Left renal cortex interstitium (tissue), 4 donors: Measurements from ENCODE around the gene ZNF446. TPM values are rescaled to one million over a fixed set of nuclear protein-coding genes. Genes with fewer than 3 reads are reported as not detected.

Source experiments
- DNase-seq, 4 donors: peaks; one replicate each; pipeline ENCODE4 v3.0.0-alpha.2; 2013; ENCODE audit warnings: low read depth in 4 of 4, low spot score in 2 of 4, missing footprints in 1 of 4
- polyA plus RNA-seq, 4 donors: library from polyadenylated mRNA; unstranded; fragments of 120-200 nt; gene quantifications; one replicate each; pipeline ENCODE4 v1.2.1, GENCODE V29; 2013; ENCODE audit not compliant: insufficient read length in 4 of 4

The ZNF446 gene
- polyA plus RNA-seq, 4 donors = 12.4 to 24.5 (median 17.9) TPM

DNA sequence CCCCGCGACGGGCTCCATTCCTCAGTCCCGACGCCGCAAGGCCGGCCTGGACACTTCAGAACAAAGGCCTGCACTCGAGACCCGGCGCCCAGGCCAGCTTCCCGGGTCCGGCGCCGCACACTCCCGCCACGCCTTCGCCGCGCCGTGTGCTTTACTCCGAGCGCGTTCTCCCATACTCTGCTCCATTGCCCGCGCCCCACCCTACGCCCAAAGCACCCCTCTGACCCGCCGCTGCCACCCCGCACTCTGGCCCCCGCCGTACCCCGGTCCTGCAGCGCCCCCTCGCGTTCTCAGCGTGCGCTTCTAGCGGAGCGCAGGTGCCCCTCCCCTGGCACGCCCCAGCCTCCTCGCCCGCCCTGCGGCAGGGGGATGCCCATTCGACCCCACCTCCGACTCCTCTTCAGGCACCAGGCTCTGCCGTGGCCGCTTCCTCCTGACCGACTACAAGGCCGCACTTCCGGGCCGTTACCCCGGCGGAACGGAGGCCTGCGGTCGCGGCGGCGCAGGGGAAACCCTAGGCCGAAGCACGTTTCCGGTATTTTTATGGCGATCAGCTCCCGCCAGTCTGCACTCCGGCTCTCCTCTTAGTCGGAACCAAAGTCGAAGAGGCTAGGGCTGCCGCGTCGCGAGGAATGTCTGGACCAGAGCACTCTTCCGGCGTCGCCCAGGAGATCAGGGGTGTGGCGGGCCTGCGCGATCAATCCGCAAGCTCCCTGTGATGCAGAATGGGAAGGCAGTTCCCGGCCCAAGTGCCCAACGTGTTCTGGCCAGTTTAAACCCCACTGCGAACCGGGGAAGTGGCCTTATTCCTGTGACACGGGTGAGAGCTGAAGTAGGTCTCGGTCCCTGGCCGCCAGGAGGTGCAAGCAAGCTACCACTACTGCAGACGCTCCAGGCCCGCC is 43.5 kb downstream of the ZNF446 start, which contains the start of gene ZBTB45:
ZBTB45 (minus strand) TSS at position 456 of the 902 bp plus-strand sequence. CDS start 2,137 bp downstream, outside the sequence.
- DNase-seq = peak; percentile 77 to 92 (median 89)

DNA sequence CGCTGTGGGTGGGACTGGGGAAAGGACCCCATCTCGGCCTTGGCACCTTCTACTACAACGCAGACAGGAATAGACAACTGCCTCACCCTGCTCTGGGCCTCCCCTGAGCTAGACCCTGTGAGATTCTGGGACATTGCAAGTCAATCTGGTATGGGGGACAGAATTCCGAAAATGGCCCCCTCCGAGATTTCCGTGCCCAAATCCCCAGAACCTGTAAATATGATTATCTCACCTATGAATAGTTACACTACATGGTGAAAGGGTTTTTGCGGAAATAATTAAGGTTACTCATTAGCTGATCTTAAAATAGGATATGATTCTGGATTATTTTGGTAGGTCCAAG is 44.1 kb downstream of the ZNF446 start:
- no peak for DNase-seq

DNA sequence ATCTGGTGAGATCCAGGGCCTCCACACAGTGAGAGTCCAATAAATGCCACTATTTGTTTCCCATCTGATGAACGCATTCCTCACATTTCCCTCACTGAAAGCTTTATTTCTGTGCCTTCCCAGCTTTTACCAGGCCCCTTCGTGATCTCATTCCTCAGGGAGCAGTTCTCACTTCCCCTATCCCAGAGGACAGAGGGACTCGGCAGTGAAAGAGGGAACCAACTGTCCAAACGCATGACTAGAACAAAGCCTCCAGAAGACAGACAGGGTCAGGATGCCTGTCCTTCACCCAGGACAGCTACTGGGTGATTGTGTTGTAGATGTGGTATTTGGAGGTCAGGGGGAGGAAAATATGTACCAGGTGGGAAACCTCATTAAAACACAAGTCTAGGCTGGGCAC is 45.5 kb downstream of the ZNF446 start:
- no peak for DNase-seq

DNA sequence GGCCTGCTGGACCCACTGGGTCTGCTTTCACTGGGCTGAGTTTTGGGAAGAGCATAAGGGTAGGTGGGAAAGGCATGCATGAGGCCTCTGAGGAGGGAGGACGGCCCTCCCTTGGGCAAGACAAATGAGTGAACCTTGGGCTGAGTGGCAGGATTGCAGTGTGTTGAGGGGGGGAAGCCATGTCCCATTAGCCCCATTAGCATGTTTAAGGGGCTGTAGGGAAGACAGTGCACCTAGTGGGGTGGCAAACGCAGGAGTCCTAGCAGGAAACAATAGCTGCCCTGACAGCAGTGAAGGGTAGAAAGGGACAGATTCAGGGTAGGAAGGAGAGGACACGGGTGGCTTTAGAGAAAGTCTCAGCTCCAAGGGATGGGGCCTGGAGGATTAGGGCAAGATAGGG is 46.6 kb downstream of the ZNF446 start:
- no peak for DNase-seq

DNA sequence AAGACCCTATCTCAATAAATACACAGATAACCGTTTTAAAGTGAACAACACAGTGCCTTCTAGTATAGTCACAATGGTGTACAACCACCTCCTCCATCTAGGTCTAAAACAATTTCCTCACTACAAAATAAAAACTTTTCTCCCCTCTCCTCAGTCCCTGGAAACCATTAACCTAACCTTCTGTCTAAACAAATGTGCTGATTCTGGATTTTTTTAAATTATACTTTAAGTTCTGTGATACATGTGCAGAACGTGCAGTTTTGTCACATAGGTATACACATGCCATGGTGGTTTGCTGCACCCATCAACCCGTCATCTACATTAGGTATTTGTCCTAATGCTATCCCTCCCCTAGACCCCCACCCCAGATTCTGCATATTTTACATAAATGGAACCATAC is 53.3 kb downstream of the ZNF446 start:
- DNase-seq = no peak

Other genes with a start within 250 kb of the ZNF446 start
- 10 to 100 TPM; 32.4 to 48.9 (median 35.6) TPM for gene ZNF544, start 247.4 kb upstream of the ZNF446 start, polyA plus RNA-seq
- 1 to 10 TPM; 6.1 to 9.9 (median 7.9) TPM for gene ZNF8, start 197.4 kb upstream of the ZNF446 start, polyA plus RNA-seq
- gene ERVK3-1, start 171.0 kb upstream of the ZNF446 start, polyA plus RNA-seq = 10 to 100 TPM; 49.7 to 58.3 (median 51.6) TPM
- 1 to 10 TPM; 3.0 to 4.2 (median 3.5) TPM for gene ZSCAN22, start 149.4 kb upstream of the ZNF446 start, polyA plus RNA-seq
- 1 to 10 TPM; 1.3 to 2.0 (median 1.5) TPM for gene A1BG, start 122.9 kb upstream of the ZNF446 start, polyA plus RNA-seq
- 1 to 10 TPM; 3.4 to 7.9 (median 5.6) TPM for gene ZNF497, start 113.6 kb upstream of the ZNF446 start, polyA plus RNA-seq
- 1 to 10 TPM; 2.6 to 7.1 (median 5.3) TPM for gene ZNF837, start 95.3 kb upstream of the ZNF446 start, polyA plus RNA-seq
- gene RPS5, start 89.1 kb upstream of the ZNF446 start, polyA plus RNA-seq = 1,000 to 10,000 TPM in 2 of 4 donors, 100 to 1,000 TPM in 2; 891 to 1,257 (median 971) TPM
- not detected for gene RNF225, start 80.7 kb upstream of the ZNF446 start, polyA plus RNA-seq
- gene ZNF584, start 67.7 kb upstream of the ZNF446 start, polyA plus RNA-seq = 10 to 100 TPM; 11.2 to 14.6 (median 14.3) TPM
- 10 to 100 TPM; 11.9 to 16.1 (median 15.0) TPM for gene ZNF132, start 36.2 kb upstream of the ZNF446 start, polyA plus RNA-seq
- gene ZNF324B, start 24.7 kb upstream of the ZNF446 start, polyA plus RNA-seq = 1 to 10 TPM; 4.5 to 7.0 (median 5.6) TPM
- 10 to 100 TPM in 2 of 4 donors, 1 to 10 TPM in 2; 8.9 to 13.5 (median 10.8) TPM for gene ZNF324, start 9.3 kb upstream of the ZNF446 start, polyA plus RNA-seq
- 10 to 100 TPM in 2 of 4 donors, 1 to 10 TPM in 2; 9.7 to 13.4 (median 10.1) TPM for gene SLC27A5, start 35.6 kb downstream of the ZNF446 start, polyA plus RNA-seq
- gene ZBTB45, start 43.5 kb downstream of the ZNF446 start, polyA plus RNA-seq = 10 to 100 TPM in 3 of 4 donors, 1 to 10 TPM in 1; 9.0 to 18.3 (median 13.5) TPM
- gene TRIM28, start 67.7 kb downstream of the ZNF446 start, polyA plus RNA-seq = 100 to 1,000 TPM; 665 to 780 (median 704) TPM
- 100 to 1,000 TPM; 118 to 132 (median 126) TPM for gene CHMP2A, start 78.8 kb downstream of the ZNF446 start, polyA plus RNA-seq
- gene UBE2M, start 82.3 kb downstream of the ZNF446 start, polyA plus RNA-seq = 100 to 1,000 TPM in 1 of 4 donors, 10 to 100 TPM in 3; 87.6 to 104 (median 95.3) TPM
- gene MZF1, start 97.0 kb downstream of the ZNF446 start, polyA plus RNA-seq = 10 to 100 TPM; 18.2 to 61.3 (median 43.9) TPM